GM19452 (cell line): ENCODE measurements around the gene THAP4.

ENCODE experiments used
- ATAC-seq: cut with Tn5 transposase; IDR thresholded peaks from one replicate; pipeline ENCODE4 v1.9.1; 2021; ENCODE audit not compliant: unreplicated experiment

Gene THAP4

DNA sequence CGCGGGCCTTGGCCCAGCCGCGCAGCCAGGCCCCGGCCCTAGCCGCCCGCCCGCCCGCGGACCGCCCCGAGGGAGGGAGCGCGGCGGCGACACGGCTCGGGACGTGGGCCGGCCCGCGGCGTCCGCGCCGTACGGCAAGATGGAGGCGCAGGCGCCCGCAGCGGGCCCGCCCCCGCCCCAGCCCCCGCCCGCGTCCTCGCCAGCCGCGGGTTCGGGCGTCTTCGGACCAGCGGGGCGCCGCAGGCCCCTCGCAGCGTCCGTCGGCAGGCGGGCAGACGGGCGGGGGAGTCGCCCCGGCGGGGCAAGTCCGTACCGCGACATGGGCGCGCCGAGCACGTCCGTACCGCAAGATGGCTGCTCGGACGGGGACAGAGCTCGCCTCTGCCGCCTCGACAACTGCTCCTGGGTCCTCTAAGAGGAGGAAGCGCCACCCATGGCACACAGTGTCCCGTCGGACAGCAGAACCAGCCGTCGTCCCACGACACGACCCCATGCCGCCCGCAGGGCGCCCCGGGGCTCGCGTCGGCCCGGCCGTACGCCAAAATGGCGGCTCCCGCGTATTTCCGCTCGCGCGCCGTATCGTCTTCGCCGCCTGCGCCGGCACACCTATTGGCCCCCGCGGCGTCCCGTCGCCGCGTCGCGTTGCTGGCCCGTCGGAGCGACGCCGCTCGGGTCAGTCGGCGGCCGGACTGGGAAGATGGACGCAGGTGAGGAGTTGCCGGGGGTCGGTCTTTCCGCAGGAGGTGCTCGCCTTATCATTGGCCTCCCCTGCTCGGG is at the start of gene THAP4, which contains the start of gene ATG4B:
TSS of gene THAP4 (minus strand) at position 141 of the 777 bp plus-strand sequence. CDS start 141 bp downstream, outside the sequence.
TSS of gene ATG4B (plus strand) at position 676 of the 777 bp plus-strand sequence. CDS start at position 698, 22 bp downstream.
- ATAC-seq = peak; percentile 64

DNA sequence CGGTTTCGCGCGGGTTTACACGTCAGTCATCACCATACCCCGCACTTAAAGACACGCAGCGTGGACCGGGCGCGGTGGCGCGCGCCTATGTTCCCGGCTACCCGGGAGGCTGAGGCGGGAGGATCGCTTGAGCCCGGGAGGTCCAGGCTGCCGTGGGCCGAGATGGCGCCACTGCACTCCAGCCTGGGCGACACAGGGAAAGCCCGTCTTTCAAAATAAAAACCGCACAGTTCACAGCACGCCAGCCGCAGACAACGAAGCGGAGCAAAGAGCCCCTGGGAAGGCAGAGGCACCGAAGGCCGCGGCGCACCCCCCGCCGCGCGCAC is 49.3 kb upstream of the THAP4 start:
- ATAC-seq = peak; percentile 24

DNA sequence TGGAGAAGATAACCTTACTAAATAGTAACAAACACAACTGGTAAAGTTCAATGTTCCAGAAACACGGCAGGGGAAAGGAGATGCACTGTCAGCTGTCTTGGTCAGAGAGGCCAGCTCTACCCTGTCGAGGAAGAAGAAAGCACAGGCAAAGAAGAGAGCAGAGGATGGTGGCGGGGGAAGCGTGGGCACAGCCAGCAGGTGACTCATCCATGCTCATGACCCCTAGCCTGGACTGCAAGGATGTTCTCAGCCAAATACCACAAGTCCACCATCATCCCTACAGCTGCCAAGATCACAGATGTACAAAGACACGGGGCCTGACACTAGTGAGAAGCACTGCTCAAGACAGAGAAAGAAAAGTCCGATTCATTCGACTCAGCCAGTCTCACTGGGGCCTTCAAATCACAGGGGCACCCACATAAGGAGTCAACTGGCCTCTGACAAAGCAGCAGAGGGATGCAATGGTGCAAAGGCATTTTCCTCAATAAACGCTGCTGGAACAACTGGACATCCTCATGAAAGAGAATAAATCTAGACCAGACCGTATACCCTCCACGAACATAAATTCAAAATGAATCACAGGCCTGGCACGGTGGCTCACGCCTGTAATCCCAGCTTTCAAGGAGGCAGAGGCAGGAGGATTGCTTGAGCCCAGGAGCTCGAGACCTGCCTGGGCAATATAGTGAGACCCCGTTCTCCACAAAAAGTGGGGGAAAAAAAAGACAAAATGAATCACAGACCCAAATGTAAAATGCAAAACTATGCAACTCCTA is 44.1 kb upstream of the THAP4 start:
- no peak for ATAC-seq

DNA sequence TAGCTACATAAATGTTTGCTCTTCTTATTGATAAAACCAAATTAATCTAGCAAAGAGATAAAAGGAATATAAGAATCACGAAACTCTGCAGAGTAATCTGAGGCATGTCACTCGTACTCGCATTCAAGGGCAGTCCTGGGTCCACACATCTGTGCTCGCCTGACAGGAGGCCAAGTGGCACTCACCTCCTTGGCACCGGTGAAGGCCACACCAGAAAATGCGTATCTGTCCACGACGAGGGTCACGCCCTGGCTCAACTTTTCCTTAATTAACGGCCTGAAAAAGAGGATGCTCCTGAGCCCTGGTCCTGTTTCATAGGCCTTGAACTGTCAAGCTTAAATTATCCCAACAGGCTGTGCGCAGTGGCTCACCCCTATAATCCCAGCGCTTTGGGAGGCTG is 43.1 kb upstream of the THAP4 start:
- ATAC-seq = no peak

- no peak for ATAC-seq
These were observed 42.0 kb upstream of the THAP4 start for GRCh38 chr2:241678784-241679540.

- ATAC-seq = no peak
These were observed 41.3 kb upstream of the THAP4 start for GRCh38 chr2:241678307-241678706.

GRCh38 chr2:241677392-241677791 is 40.4 kb upstream of the THAP4 start:
- no peak for ATAC-seq

DNA sequence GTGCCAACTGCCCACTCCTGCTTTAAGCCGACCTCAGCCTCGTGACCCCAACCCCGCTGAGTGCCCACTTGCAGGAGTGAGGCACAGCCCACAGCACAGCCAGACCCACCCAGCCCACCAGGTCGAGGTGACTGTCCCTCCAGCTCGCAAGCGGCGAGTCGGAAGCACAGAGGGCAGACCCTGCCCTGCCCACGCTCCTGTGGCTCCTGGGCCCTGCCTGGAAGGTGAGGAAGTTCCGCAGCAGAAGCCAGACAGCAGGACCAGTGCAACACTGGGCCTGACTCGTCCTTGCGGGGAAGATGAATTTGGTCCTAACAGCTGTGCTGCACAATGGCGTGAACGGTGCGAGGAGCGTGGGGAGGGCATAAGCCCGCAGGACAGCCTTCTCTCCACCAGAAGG is 39.7 kb upstream of the THAP4 start:
- no peak for ATAC-seq

DNA sequence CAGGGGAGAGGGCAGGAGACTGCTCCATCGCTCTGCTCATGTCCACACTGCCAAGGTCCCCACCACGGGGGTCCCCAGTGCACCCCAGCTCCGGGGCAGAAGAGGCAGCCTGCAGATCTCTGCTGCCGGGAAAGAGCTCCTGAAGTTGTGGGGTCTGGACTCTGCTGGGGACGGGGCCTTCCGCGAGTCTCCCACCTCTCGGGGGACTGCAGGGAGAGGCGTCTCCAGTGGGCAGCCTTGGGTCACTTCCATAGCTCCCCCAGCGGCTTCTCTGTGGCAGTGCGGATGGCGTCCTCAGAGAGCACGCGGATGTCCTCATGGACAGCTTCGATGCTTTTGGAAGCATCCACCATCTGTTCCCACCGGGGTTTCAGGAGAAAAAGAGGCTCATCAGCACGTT is 38.9 kb upstream of the THAP4 start:
- no peak for ATAC-seq

- ATAC-seq = no peak
These were observed 37.1 kb upstream of the THAP4 start for GRCh38 chr2:241673797-241674725.

GRCh38 chr2:241673189-241673663 is 36.3 kb upstream of the THAP4 start:
- ATAC-seq = no peak

GRCh38 chr2:241672243-241673188 is 35.6 kb upstream of the THAP4 start:
- no peak for ATAC-seq

GRCh38 chr2:241671457-241672240 is 34.7 kb upstream of the THAP4 start:
- ATAC-seq = no peak

GRCh38 chr2:241670333-241671110 is 33.6 kb upstream of the THAP4 start:
- ATAC-seq = no peak

- ATAC-seq = no peak
These were observed 31.9 kb upstream of the THAP4 start for GRCh38 chr2:241668839-241669238.

DNA sequence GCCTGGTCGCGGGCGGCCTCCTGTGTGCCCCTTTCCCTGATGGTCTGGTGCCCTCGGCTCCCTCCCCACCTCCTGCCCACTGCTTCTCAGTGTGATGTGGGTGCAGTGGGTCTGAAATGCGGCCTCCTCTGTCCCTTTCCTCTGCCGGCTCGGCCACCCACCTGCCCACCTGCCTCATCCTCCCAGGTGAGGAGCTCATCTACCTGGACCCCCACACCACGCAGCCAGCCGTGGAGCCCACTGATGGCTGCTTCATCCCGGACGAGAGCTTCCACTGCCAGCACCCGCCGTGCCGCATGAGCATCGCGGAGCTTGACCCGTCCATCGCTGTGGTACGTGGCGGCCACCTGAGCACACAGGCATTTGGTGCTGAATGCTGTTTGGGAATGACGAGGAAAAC is 31.4 kb upstream of the THAP4 start:
- no peak for ATAC-seq

- ATAC-seq = no peak
These were observed 29.9 kb upstream of the THAP4 start for GRCh38 chr2:241666627-241667400.
